Iris pigment epithelial cell (primary cell): ENCODE data around the gene LRRC7.

ENCODE experiments used
- DNase-seq: peaks from one replicate; pipeline ENCODE4 v3.0.0-alpha.2; 2011; ENCODE audit warnings: low read depth

The LRRC7 gene

DNA sequence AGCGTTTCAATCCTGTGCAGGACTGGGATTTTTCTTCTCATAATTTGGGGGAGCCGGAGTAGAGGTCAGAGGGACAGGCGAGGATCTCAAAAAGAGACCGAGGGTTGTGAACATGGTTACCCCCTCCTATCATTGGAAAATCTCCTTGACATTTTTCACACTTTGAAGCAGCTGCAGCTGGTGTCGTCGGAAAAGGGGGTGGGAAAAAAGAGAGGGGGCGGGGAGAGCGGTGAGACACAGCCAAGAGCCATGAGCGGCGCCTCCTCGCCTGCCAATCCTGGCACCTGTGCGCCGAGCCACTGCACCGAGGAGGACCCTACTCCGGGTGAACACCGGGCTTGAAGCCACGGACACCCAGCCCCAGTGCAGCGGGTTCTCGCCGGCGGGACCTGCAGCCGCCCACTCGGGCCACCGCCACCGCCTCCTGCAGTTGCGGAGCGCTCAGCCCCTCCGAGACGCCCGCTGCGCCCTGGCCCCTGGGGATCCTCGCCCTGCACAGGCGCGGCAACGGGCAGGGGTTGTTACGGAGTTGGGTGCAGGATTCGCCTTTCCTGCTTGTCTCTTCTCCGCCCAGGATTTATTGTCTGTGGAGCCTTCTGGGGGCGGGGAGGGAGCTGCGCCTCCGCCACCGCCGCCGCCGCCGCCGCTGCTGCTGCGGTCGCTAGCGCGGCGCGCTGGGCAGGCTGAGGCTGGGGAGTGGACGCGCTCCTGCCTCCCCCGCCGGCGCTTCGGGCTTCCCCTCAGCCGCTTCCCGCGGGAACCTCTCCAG lies at the start of gene LRRC7:
Gene LRRC7 (plus strand): TSS at position 271 of the 769 bp plus-strand sequence. CDS start 718 bp downstream, outside the sequence.
- peak; percentile 7 for DNase-seq

DNA sequence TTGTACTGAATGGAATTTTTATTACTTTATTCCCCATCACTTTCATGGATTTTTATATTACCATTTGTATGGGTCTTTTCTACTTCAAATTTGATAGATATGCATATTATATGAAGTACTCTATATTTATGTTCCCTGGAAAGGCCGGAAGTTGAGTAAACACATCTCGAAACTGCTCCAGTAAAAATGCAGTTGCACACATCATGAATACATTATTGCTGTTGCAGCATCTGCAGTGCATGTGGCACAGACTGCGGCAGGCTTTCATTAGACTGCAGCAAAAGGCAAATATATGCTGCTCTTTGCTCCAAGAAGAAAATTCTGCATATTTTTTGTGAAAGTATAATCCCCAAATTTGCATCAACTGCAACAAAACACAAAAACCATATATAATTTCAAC lies 48.7 kb upstream of the LRRC7 start:
- no peak for DNase-seq

GRCh38 chr1:69520326-69520725 lies 47.4 kb upstream of the LRRC7 start:
- DNase-seq: no peak

DNA sequence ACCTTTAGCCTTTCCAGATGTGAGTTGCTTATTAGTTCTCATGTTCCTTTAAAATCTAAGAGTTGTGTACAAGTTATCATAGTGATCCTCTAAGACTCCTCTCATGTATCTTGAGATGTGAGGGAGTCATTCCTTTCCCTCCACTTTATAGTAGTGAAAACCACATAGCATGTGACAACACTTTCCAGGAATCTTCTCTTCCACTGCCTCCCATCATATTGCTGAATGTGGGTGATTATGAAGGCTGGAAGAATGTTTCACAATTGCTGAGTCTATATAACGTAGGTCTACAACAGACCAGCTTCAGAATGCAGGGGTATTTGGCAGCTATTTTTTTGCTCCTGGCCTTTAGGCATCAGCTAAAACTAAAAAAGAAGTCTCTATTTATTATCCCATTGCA lies 44.7 kb upstream of the LRRC7 start:
- DNase-seq: peak; percentile 41

DNA sequence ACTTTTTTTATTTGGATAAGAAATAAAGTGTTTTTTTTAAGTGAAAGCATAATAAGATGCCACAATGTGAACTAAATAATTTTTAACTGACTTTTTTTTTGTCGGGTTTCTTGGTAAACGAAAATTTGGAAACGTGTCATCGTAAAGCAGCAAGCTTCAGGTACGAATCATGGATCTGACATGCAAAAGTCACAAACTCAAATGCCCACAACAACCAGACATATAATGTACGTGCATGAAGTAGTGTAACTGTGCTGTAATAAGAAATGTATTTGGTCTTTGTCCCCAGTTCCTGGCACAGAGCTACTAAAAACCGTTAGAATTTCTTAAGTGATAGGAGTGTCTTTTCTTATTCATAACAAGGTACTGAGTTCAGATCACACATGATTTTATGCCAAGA lies 44.3 kb upstream of the LRRC7 start:
- DNase-seq: no peak

DNA sequence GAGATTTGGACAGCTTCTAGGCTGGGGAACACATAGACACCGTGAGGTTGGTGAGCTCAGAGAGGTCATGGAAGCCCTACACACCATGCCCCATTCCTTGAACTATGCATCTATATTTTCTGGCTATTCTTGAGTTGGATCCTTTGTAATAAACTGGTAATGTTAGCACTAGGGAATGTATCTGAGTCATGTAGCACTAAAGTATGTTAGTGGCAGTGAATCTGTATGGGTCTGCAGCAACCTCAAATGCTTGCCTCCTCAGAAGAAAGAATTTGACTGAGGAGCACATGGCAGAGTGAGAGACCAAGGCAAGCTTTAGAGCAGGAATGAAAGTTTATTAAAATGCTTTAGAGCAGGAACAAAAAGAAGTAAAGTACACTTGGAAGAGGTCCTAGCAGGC lies 43.7 kb upstream of the LRRC7 start:
- peak; percentile 11 for DNase-seq

- DNase-seq: no peak
These were observed 40.4 kb upstream of the LRRC7 start for GRCh38 chr1:69527273-69527672.

DNA sequence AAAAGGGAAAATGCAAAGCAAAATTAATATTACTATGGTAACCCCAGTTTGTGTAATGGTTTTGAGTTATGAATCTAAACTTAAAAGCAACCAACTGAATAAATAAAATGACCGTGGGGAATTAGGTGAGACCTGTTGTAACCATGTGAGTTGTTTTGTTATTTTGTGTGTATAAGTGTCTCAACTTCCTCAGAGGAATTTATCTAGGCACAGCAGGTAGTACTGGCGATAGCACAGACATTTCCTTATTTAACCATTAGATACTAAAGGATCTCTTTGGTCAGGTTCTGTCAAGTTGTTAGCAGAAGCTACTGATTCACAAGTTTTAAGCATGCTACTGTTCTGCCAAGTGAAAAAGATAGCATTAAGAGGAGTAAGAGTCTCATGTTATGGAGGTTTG lies 39.3 kb upstream of the LRRC7 start:
- no peak for DNase-seq

GRCh38 chr1:69533343-69533742 lies 34.4 kb upstream of the LRRC7 start:
- DNase-seq: no peak

- DNase-seq: no peak
These were observed 32.9 kb upstream of the LRRC7 start for GRCh38 chr1:69534829-69535228.

GRCh38 chr1:69535490-69535889 lies 32.2 kb upstream of the LRRC7 start:
- DNase-seq: no peak

- DNase-seq: no peak
These were observed 27.7 kb upstream of the LRRC7 start for GRCh38 chr1:69540052-69540451.

- DNase-seq: no peak
These were observed 16.0 kb upstream of the LRRC7 start for GRCh38 chr1:69551476-69552324.

- DNase-seq: no peak
These were observed 14.0 kb upstream of the LRRC7 start for GRCh38 chr1:69553726-69554125.

DNA sequence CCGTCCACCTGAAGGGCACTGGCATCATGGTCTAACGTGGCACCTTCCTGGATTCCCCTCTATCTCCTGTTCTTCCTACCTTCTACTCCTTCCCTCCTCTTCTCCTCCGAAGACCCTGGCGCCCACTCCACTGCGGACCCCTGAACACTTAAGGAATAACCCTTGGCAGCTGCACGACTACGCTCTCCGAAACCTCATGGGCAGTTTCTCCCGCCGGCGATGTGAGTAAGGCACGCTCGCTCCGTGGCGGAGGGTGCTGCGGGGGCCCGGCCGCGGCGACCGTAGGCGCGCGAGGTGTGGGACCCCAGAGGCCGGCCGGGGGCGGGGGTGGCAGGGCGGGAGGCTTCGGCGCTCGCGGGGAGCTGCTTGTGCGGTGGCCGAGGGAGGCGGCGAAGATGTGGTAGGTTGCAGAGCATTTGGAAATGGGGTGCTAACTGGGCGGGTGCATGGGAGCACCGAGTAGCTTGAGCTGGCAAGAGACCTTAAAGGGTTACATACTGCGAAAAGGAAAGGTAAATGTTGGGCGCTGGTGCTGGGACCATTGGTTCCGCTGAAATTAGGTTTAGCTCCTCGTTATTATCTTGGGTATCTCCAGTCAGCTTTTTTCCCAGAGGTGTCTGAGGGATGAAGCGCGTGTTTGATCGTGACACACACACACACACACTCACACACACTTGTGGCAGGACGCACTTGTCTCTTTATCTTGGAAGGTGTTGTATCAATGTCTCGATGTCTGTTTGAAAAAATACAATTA lies 876 bp downstream of the LRRC7 start:
- DNase-seq: peak; percentile 1

- DNase-seq: no peak
These were observed 1.4 kb downstream of the LRRC7 start for GRCh38 chr1:69569175-69569541.

DNA sequence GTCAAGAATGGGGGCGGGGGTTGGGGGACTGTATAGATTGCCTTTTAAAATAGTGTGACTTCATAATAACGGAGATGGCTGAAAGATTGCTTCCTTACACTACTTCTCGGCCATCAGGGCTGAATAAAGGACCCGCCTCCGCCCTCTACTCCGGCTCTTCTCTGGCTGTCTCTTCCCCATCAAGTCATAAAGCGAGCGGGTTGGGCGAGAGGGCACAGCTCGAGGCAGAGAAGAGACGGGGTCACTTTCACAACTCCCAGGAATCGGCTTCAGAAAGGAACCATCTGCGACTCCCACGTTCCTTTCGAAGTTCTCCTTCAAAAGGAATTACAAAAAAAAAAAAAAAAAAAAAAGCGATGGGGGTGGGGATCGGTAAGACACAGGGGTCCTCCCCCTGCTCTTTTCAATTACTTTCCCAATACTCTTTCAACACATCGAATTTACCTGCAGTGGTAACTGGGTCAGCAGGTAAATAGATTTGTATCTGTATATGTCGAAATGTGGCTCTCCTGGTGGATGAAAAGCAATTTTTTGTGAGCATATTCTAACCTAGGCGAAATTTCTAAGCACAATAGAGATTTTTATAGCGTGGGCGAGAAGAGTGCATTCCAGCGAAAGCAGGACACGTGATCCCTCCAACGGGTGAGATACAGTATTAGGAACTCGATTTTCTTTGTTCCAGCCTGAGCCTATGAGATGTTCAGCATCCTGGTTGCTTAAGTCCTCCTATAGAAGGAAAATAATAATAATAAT lies 2.0 kb downstream of the LRRC7 start:
- peak; percentile 9 for DNase-seq

- no peak for DNase-seq
These were observed 2.6 kb downstream of the LRRC7 start for GRCh38 chr1:69570356-69570755.

- no peak for DNase-seq
These were observed 5.2 kb downstream of the LRRC7 start for GRCh38 chr1:69572921-69573320.

DNA sequence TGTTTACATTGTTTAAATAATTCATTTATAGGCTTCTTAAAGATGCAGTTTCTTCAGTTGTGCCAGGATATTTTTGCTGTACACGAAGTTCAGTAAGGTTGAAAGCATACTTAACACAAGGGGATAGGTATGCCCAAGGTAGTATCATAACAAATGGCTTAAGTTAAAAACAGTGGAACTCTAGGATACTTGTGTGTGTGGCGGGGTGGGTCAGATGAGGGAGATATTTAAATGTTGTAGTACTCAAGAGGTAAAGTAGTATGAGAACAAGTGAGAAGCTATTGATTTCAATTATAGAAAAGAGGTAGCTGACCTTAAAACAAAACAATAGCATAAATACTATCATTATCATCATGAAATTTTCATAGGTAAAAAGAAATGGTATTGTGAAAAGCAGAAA lies 6.2 kb downstream of the LRRC7 start:
- DNase-seq: no peak

- no peak for DNase-seq
These were observed 17.9 kb downstream of the LRRC7 start for GRCh38 chr1:69585666-69586065.

- no peak for DNase-seq
These were observed 19.7 kb downstream of the LRRC7 start for GRCh38 chr1:69587391-69587790.
